B cell (primary cell): ENCODE measurements around the gene CMTM8.

ENCODE experiments used
- EZH2 ChIP-seq: IDR thresholded peaks from 2 replicates; pipeline ENCODE4 v1.6.1; 2012; ENCODE audit warnings: borderline replicate concordance, low read depth, mild to moderate bottlenecking, moderate library complexity, low read length; ENCODE audit not compliant: insufficient read depth, poor library complexity, severe bottlenecking
- TF ChIP-seq, protein P1 (sequence below): fragments of 200-600 bp; IDR thresholded peaks from one replicate; pipeline ENCODE4 v1.8.0; 2022; ENCODE audit warnings: antibody characterized with exemption, mild to moderate bottlenecking

DNA sequence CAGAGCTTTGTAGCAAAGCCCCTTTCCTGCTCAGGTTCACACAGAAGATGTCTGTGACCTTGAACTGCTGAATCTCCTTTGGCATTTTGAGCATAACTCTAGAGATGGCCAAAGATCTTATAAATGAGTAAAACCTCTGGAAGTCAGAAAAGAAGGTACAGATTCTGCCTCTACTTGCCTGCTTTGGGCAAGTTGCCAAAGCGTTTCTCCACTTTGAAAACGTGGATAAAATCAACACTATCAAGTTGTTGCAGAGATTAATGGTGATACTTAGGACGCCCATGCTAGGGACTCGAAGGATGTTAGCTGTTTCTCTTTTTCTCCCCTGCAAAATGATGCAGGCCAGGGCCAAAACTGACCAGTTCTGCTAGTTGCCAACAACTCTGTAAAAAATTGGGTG lies 85.1 kb downstream of the CMTM8 start:
- TF ChIP-seq, protein P1, sequence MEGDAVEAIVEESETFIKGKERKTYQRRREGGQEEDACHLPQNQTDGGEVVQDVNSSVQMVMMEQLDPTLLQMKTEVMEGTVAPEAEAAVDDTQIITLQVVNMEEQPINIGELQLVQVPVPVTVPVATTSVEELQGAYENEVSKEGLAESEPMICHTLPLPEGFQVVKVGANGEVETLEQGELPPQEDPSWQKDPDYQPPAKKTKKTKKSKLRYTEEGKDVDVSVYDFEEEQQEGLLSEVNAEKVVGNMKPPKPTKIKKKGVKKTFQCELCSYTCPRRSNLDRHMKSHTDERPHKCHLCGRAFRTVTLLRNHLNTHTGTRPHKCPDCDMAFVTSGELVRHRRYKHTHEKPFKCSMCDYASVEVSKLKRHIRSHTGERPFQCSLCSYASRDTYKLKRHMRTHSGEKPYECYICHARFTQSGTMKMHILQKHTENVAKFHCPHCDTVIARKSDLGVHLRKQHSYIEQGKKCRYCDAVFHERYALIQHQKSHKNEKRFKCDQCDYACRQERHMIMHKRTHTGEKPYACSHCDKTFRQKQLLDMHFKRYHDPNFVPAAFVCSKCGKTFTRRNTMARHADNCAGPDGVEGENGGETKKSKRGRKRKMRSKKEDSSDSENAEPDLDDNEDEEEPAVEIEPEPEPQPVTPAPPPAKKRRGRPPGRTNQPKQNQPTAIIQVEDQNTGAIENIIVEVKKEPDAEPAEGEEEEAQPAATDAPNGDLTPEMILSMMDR = no peak
- TF ChIP-seq EZH2 = no peak
